IMR-90 (cell line): Measurements from ENCODE around the gene GDF10. TPM values are rescaled to one million over a fixed set of nuclear protein-coding genes. Genes with fewer than 3 reads are reported as not detected.

Source experiments
- ATAC-seq: fragments of 200-7000 bp; cut with Tn5 transposase; 2 replicates; pipeline ENCODE4 v1.9.1; 2020; ENCODE audit warnings: low read depth, mild to moderate bottlenecking, moderate library complexity
- BruUV-seq: library from RNA; stranded (reverse); fragments of 400-500 nt; replicated peaks from 2 replicates; lab custom pipeline; 2021; lab: Mats Ljungman, UMichigan
- CTCF ChIA-PET: fragments of 300-600 bp; formaldehyde crosslinking; extraction: SDS; loops from one replicate; lab custom pipeline; 2021; ENCODE audit warnings: antibody characterized with exemption; lab: Yijun Ruan, JAX
- POLR2A ChIA-PET: fragments of 300-600 bp; sonication (Branson Sonifier 250); formaldehyde crosslinking; loops from one replicate; lab custom pipeline; 2022; ENCODE audit warnings: antibody characterized with exemption; ENCODE audit not compliant: unreplicated experiment; lab: Charles Lee
- DNase-seq: peaks from one replicate; pipeline ENCODE4 v3.0.0; 2013
- H2AFZ ChIP-seq: replicated peaks from 2 replicates; pipeline ENCODE3; 2013; ENCODE audit warnings: low read length, mild to moderate bottlenecking; ENCODE audit not compliant: poor library complexity
- H2AK5ac ChIP-seq: 2 replicates; pipeline ENCODE4 v1.6.1; 2013; ENCODE audit warnings: low read depth, low read length, inconsistent platforms
- H2AK9ac ChIP-seq: replicated peaks from 2 replicates; pipeline ENCODE3; 2013; ENCODE audit warnings: mild to moderate bottlenecking, low read depth, low read length, moderate library complexity; ENCODE audit not compliant: poor library complexity
- H2BK120ac ChIP-seq: 2 replicates; pipeline ENCODE4 v1.6.1; 2013; ENCODE audit warnings: low read depth, low read length, inconsistent platforms
- H2BK15ac ChIP-seq: 3 replicates; pipeline ENCODE4 v1.6.1; 2013; ENCODE audit warnings: low read depth, low read length, inconsistent platforms
- H2BK20ac ChIP-seq: 2 replicates; pipeline ENCODE4 v1.6.1; 2013; ENCODE audit warnings: low read depth, mild to moderate bottlenecking, inconsistent platforms, low read length, moderate library complexity
- H2BK5ac ChIP-seq: 2 replicates; pipeline ENCODE4 v1.6.1; 2013; ENCODE audit warnings: mild to moderate bottlenecking, low read depth, low read length, inconsistent platforms; ENCODE audit not compliant: poor library complexity, severe bottlenecking
- H3K14ac ChIP-seq: replicated peaks from 2 replicates; pipeline ENCODE4 v1.6.1; 2013; ENCODE audit warnings: low read depth, low read length, inconsistent platforms
- H3K18ac ChIP-seq: 2 replicates; pipeline ENCODE4 v1.6.1; 2013; ENCODE audit warnings: low read depth, low read length, control low read depth
- H3K23ac ChIP-seq: 2 replicates; pipeline ENCODE4 v1.6.1; 2013; ENCODE audit warnings: low read depth, low read length, inconsistent platforms
- H3K27ac ChIP-seq: 2 replicates; pipeline ENCODE4 v1.5.1; 2013; ENCODE audit warnings: mild to moderate bottlenecking, control low read depth, low read length; ENCODE audit not compliant: insufficient read depth
- H3K27me3 ChIP-seq: 2 replicates; pipeline ENCODE4 v1.6.1; 2013; ENCODE audit warnings: low read length; ENCODE audit not compliant: control insufficient read depth, insufficient read depth
- H3K36me3 ChIP-seq: 2 replicates; pipeline ENCODE4 v1.6.1; 2013; ENCODE audit warnings: low read length, mixed read lengths; ENCODE audit not compliant: control insufficient read depth, insufficient read depth
- H3K4ac ChIP-seq: 2 replicates; pipeline ENCODE4 v1.6.1; 2013; ENCODE audit warnings: low read depth, low read length, inconsistent platforms
- H3K4me1 ChIP-seq: 2 replicates; pipeline ENCODE4 v1.6.1; 2013; ENCODE audit warnings: low read length, mixed read lengths; ENCODE audit not compliant: control insufficient read depth, insufficient read depth
- H3K4me2 ChIP-seq: 2 replicates; pipeline ENCODE4 v1.6.1; 2013; ENCODE audit warnings: low read depth, mild to moderate bottlenecking, control low read depth, low read length, moderate library complexity
- H3K4me3 ChIP-seq: 2 replicates; pipeline ENCODE4 v1.5.1; 2013; ENCODE audit warnings: low read depth, mild to moderate bottlenecking, control low read depth, low read length, moderate library complexity; ENCODE audit not compliant: insufficient read depth
- H3K56ac ChIP-seq: 2 replicates; pipeline ENCODE4 v1.6.1; 2013; ENCODE audit warnings: low read length, inconsistent platforms; ENCODE audit not compliant: insufficient read depth; ENCODE audit errors: extremely low read depth
- H3K79me1 ChIP-seq, 2 experiments: 2 replicates each; pipeline ENCODE4 v1.6.1; 2013; ENCODE audit warnings: low read length in 2 of 2, inconsistent platforms in 1 of 2, low read depth in 1 of 2
- H3K9ac ChIP-seq: 2 replicates; pipeline ENCODE4 v1.6.1; 2013; ENCODE audit warnings: low read depth, low read length, control low read depth
- H3K9me1 ChIP-seq: 2 replicates; pipeline ENCODE4 v1.6.1; 2013; ENCODE audit warnings: low read length, inconsistent platforms; ENCODE audit not compliant: insufficient read depth
- H3K9me3 ChIP-seq: 2 replicates; pipeline ENCODE4 v1.6.1; 2013; ENCODE audit warnings: low read length; ENCODE audit not compliant: control insufficient read depth, insufficient read depth
- H4K20me1 ChIP-seq: 2 replicates; pipeline ENCODE4 v1.6.1; 2013; ENCODE audit warnings: low read length, inconsistent platforms; ENCODE audit not compliant: insufficient read depth
- H4K5ac ChIP-seq: 2 replicates; pipeline ENCODE4 v1.6.1; 2013; ENCODE audit warnings: mild to moderate bottlenecking, low read depth, low read length, control low read depth
- H4K8ac ChIP-seq, 2 experiments: 2 replicates each; pipeline ENCODE4 v1.6.1; 2013; ENCODE audit warnings: low read depth in 2 of 2, low read length in 2 of 2, control low read depth in 1 of 2, inconsistent platforms in 1 of 2
- H4K91ac ChIP-seq: 2 replicates; pipeline ENCODE4 v1.6.1; 2013; ENCODE audit warnings: low read depth, low read length, inconsistent platforms; ENCODE audit not compliant: insufficient read depth
- BHLHE40 ChIP-seq: fragments of 150-350 bp; IDR thresholded peaks from 2 replicates; pipeline ENCODE4 v1.6.1; 2016; ENCODE audit warnings: mild to moderate bottlenecking, low read depth, low read length
- CEBPB ChIP-seq: IDR thresholded peaks from 2 replicates; pipeline ENCODE4 v1.6.1; 2012; ENCODE audit warnings: low read depth, low read length, improper control_type of control experiment
- CHD1 ChIP-seq: IDR thresholded peaks from 2 replicates; pipeline ENCODE4 v1.6.1; 2012; ENCODE audit warnings: low read depth, low read length, improper control_type of control experiment
- ELK1 ChIP-seq: fragments of 150-350 bp; IDR thresholded peaks from 2 replicates; pipeline ENCODE4 v1.6.1; 2016; ENCODE audit warnings: low read depth, mild to moderate bottlenecking, low read length, moderate library complexity, borderline replicate concordance
- FOS ChIP-seq: fragments of 150-350 bp; IDR thresholded peaks from 2 replicates; pipeline ENCODE4 v1.6.1; 2016; ENCODE audit warnings: low read depth, low read length
- MAFK ChIP-seq: IDR thresholded peaks from 2 replicates; pipeline ENCODE4 v1.6.1; 2012; ENCODE audit warnings: low read depth, low read length, improper control_type of control experiment
- MAZ ChIP-seq: IDR thresholded peaks from 2 replicates; pipeline ENCODE4 v1.6.1; 2012; ENCODE audit warnings: low read depth, mild to moderate bottlenecking, low read length, improper control_type of control experiment, moderate library complexity, borderline replicate concordance
- MXI1 ChIP-seq: IDR thresholded peaks from 2 replicates; pipeline ENCODE4 v1.6.1; 2012; ENCODE audit warnings: low read depth, mild to moderate bottlenecking, low read length, moderate library complexity, borderline replicate concordance
- NFE2L2 ChIP-seq: fragments of 150-350 bp; IDR thresholded peaks from 2 replicates; pipeline ENCODE4 v1.6.1; 2016; ENCODE audit warnings: low read depth, mild to moderate bottlenecking, low read length
- POLR2A ChIP-seq: IDR thresholded peaks from 2 replicates; pipeline ENCODE4 v1.6.1; 2012; ENCODE audit warnings: mild to moderate bottlenecking, low read depth, low read length
- RAD21 ChIP-seq: IDR thresholded peaks from 2 replicates; pipeline ENCODE4 v1.6.1; 2012; ENCODE audit warnings: low read length, improper control_type of control experiment
- RFX5 ChIP-seq: IDR thresholded peaks from 2 replicates; pipeline ENCODE4 v1.8.0; 2012; ENCODE audit warnings: low read depth, mild to moderate bottlenecking, low read length, moderate library complexity
- SMC3 ChIP-seq: fragments of 150-350 bp; IDR thresholded peaks from 2 replicates; pipeline ENCODE4 v1.6.1; 2016; ENCODE audit warnings: low read depth, mild to moderate bottlenecking, antibody characterized with exemption, low read length, moderate library complexity
- WGBS, 2 experiments: methylation state at CpG; one replicate each; pipeline versions ENCODE4 v1.1.5 to v1.1.7; 2013; ENCODE audit warnings: missing lambda C conversion rate in 2 of 2; ENCODE audit not compliant: insufficient read length in 1 of 2; ENCODE audit errors: extremely low coverage in 2 of 2; 5-methylcytosine and 5-hydroxymethylcytosine counted together
- dilution Hi-C: fragments of 300-500 bp; cut with HindIII; formaldehyde crosslinking; loops from one replicate; pipeline ENCODE4 v1.14.3; 2018; ENCODE audit warnings: low sequenced_read_pairs; ENCODE audit not compliant: unreplicated experiment
- in situ Hi-C: fragments of 300-500 bp; cut with MboI; formaldehyde crosslinking; loops from 3 replicates; pipeline ENCODE4 v1.14.3; 2019; ENCODE audit warnings: low sequenced_read_pairs, inconsistent platforms, mixed read lengths
- intact Hi-C: fragments of 100-400 bp; cut with micrococcal nuclease; formaldehyde crosslinking; loops from 2 replicates; pipeline ENCODE4 v1.10.0; 2022
- polyA plus RNA-seq, 3 experiments: library from polyadenylated mRNA; depleted of rRNA; stranded (reverse); fragments of >200 nt; gene quantifications; 2 replicates each; pipeline ENCODE4 v1.2.3, GENCODE V29; 2012; ENCODE audit warnings: low replicate concordance in 1 of 3
- total RNA-seq: library from RNA; depleted of rRNA; stranded (reverse); fragments of >200 nt; gene quantifications from 2 replicates; pipeline ENCODE4 v1.2.3, GENCODE V29; 2012
- TF ChIP-seq, protein P1 (sequence below): conservative IDR thresholded peaks from 2 replicates; pipeline ENCODE4 v1.5.1; 2012; ENCODE audit warnings: mild to moderate bottlenecking, low read depth, low read length, improper control_type of control experiment
- TF ChIP-seq, protein P2 (sequence below): fragments of 150-350 bp; IDR thresholded peaks from 2 replicates; pipeline ENCODE4 v1.6.1; 2017; ENCODE audit warnings: mild to moderate bottlenecking, antibody characterized with exemption, low read length, low read depth

GDF10 gene
- total and polyA plus RNA-seq, 2 of the 4 experiments (the other 2 are of a cell fraction): 0.34 TPM; not detected in 1

- ChIA-PET CTCF (no interaction called here), POLR2A (no interaction called here)
- Histone ChIP-seq H3K79me1 (no peaks in the 10 kb centered on the region), H3K14ac (no peak overlapping the region), H2BK20ac (no peak overlapping the region), H2AFZ (no peak overlapping the region), H2AK5ac (no peak overlapping the region), H3K56ac (no peak overlapping the region), H3K4me2 (no peak overlapping the region), H2AK9ac (no peak overlapping the region), H3K4ac (no peak overlapping the region), H4K5ac (no peak overlapping the region), H2BK5ac (no peak overlapping the region), H4K8ac (no peak overlapping the region), H2BK120ac (no peak overlapping the region), H3K9me1 (no peaks in the 10 kb centered on the region), H3K4me3 (no peak overlapping the region), H4K20me1 (no peaks in the 10 kb centered on the region), H3K18ac (no peak overlapping the region), H3K4me1 (no peaks in the 10 kb centered on the region), H2BK15ac (no peak overlapping the region), H3K9ac (no peak overlapping the region), H3K36me3 (no peaks in the 10 kb centered on the region), H3K27me3 (peaks cover 35% of the 10 kb centered on the region), H3K9me3 (no peaks in the 10 kb centered on the region), H3K27ac (no peak overlapping the region), H4K91ac (no peak overlapping the region), H3K23ac (no peak overlapping the region)
- DNase-seq: no peak
- ATAC-seq: no peak
- BruUV-seq: no TSS peak
- dilution Hi-C loops: no loop called here
- 82% methylated on average over 14 of the region's 39 CpGs; no CpG with 5 or more reads in 1 of the 2 experiments for WGBS, 2 experiments
- in situ Hi-C loops: no loop called here
- intact Hi-C loops: no loop called here
- TF ChIP-seq BHLHE40 (no peak), NFE2L2 (no peak), CHD1 (no peak), CEBPB (no peak), MAFK (no peak), POLR2A (no peak), ELK1 (no peak), FOS (no peak), RAD21 (no peak), SMC3 (no peak), MXI1 (no peak), RFX5 (no peak), MAZ (no peak)
- TF ChIP-seq, protein P1, sequence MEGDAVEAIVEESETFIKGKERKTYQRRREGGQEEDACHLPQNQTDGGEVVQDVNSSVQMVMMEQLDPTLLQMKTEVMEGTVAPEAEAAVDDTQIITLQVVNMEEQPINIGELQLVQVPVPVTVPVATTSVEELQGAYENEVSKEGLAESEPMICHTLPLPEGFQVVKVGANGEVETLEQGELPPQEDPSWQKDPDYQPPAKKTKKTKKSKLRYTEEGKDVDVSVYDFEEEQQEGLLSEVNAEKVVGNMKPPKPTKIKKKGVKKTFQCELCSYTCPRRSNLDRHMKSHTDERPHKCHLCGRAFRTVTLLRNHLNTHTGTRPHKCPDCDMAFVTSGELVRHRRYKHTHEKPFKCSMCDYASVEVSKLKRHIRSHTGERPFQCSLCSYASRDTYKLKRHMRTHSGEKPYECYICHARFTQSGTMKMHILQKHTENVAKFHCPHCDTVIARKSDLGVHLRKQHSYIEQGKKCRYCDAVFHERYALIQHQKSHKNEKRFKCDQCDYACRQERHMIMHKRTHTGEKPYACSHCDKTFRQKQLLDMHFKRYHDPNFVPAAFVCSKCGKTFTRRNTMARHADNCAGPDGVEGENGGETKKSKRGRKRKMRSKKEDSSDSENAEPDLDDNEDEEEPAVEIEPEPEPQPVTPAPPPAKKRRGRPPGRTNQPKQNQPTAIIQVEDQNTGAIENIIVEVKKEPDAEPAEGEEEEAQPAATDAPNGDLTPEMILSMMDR: no peak
- TF ChIP-seq, protein P2, sequence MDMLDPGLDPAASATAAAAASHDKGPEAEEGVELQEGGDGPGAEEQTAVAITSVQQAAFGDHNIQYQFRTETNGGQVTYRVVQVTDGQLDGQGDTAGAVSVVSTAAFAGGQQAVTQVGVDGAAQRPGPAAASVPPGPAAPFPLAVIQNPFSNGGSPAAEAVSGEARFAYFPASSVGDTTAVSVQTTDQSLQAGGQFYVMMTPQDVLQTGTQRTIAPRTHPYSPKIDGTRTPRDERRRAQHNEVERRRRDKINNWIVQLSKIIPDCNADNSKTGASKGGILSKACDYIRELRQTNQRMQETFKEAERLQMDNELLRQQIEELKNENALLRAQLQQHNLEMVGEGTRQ: no peak
Measured at GRCh38 chr10:47350671-47351640, 51.0 kb downstream of the GDF10 start.
